Pancreas (tissue), 10 donors: ENCODE data around the gene CFAP299. TPM values are rescaled to one million over a fixed set of nuclear protein-coding genes. Genes with fewer than 3 reads are reported as not detected.

Source experiments
- ATAC-seq, 4 donors: fragments of 200-7000 bp; cut with Tn5 transposase; one replicate each; pipeline versions ENCODE4 v1.8.0 to v1.9.1; 2020; ENCODE audit warnings: mild to moderate bottlenecking in 4 of 4, moderate library complexity in 4 of 4
- DNase-seq, 6 donors: peaks; one replicate each; pipeline ENCODE4 v3.0.0-alpha.2; 2020
- FAIRE-seq: peaks from 2 replicates; lab custom pipeline; 2012; peaks lifted over from hg19 to GRCh38; lab: Jason Lieb, UNC
- H3K27ac ChIP-seq, 4 donors: fragments of 200-600 bp; sonication (generic); 1 replicate in 3 of 4; 2 replicates in 1 of 4; pipeline versions ENCODE4 v1.5.0 to v1.8.0; 2020
- H3K27me3 ChIP-seq, 4 donors: fragments of 200-600 bp; one replicate each; pipeline ENCODE4 v1.8.0; 2021
- H3K36me3 ChIP-seq, 3 donors: fragments of 200-600 bp; sonication (generic) in 1 of 3; one replicate each; pipeline versions ENCODE4 v1.5.0 to v1.8.0; 2020 to 2021
- H3K4me1 ChIP-seq, 3 donors: fragments of 200-600 bp; one replicate each; pipeline ENCODE4 v1.8.0; 2021
- H3K4me3 ChIP-seq, 4 donors: fragments of 200-600 bp; sonication (generic) in 2 of 4; one replicate each; pipeline versions ENCODE4 v1.5.0 to v1.8.0; 2020 to 2021
- H3K9me3 ChIP-seq, 4 donors: fragments of 200-600 bp; one replicate each; pipeline ENCODE4 v1.8.0; 2021
- CTCF ChIP-seq, 4 donors: fragments of 200-600 bp; sonication (generic) in 3 of 4; IDR thresholded peaks; one replicate each; pipeline versions ENCODE4 v1.5.0 to v1.8.0; 2021; ENCODE audit warnings: antibody characterized with exemption in 4 of 4
- WGBS, 2 donors: extraction: QIAGEN DNeasy Blood & Tissue Kit; methylation state at CpG; one replicate each; pipeline ENCODE4 v1.1.7; 2013; 5-methylcytosine and 5-hydroxymethylcytosine counted together
- intact Hi-C, 3 donors: fragments of 100-400 bp; cut with DNase I; formaldehyde crosslinking; loops; one replicate each; pipeline versions ENCODE4 v1.11.1 to v1.14.2; 2022
- polyA plus RNA-seq, 2 donors: library from polyadenylated mRNA; stranded (reverse); fragments of 200-250 nt; gene quantifications; one replicate each; pipeline ENCODE4 v1.2.3, GENCODE V29; 2013
- total RNA-seq, 6 donors: library from RNA; stranded (reverse); fragmentation: NEBNext Ultra II Directional in 4 of 6; extraction: Animal tissue kit (Norgen Biotek cat#: 25700) in 4 of 6; gene quantifications; one replicate each; pipeline versions ENCODE4 v1.2.1 to v1.2.4, GENCODE V29; 2021 to 2023
- donor health status: healthy with polysubstance abuse.
- donor health status: DM: no; HTN: no; CAD: no; lungs with moderate emphysema.
- donor health status: DM: no; HTN: no; CAD: no.
- donor health status: control.
- donor health status: control.
- donor health status: Bipolar disorder and iron deficiency.
- donor health status: DM: yes; HTN: yes; CAD: no.
- donor health status: DM: no; HTN: no; CAD: no.
- donor health status: DM: no; HTN: no; CAD: no.
- donor health status: DM: yes; HTN: yes; CAD: no.

Gene CFAP299
- total and polyA plus RNA-seq, 8 donors = 0.14 TPM; not detected in 7

- no peak for FAIRE-seq
- no peaks in the 10 kb centered on the region for H3K27me3 ChIP-seq
- intact Hi-C loops = no loop called here
- TF ChIP-seq CTCF (IDR thresholded peaks at IDR 0.05) = no peak
- H3K4me3 ChIP-seq = no peak overlapping the region
- H3K4me1 ChIP-seq = no peaks in the 10 kb centered on the region
- H3K9me3 ChIP-seq = no peaks in the 10 kb centered on the region
- ATAC-seq = no peak
- 85 to 94% methylated on average over 1 of the region's 1 CpG for WGBS, 2 donors
- H3K27ac ChIP-seq = no peak overlapping the region
- DNase-seq = no peak
- no peaks in the 10 kb centered on the region for H3K36me3 ChIP-seq
Observed at GRCh38 chr4:80420638-80421037, 85.1 kb downstream of the CFAP299 start.

GRCh38 chr4:80422727-80423404 lies 87.3 kb downstream of the CFAP299 start:
- intact Hi-C loops = no loop called here
- ATAC-seq (no peak), FAIRE-seq (no peak), DNase-seq (no peak)
- Histone ChIP-seq H3K4me1 (no peaks in the 10 kb centered on the region), H3K27me3 (no peaks in the 10 kb centered on the region), H3K4me3 (no peak overlapping the region), H3K36me3 (no peaks in the 10 kb centered on the region), H3K27ac (no peak overlapping the region), H3K9me3 (no peaks in the 10 kb centered on the region)
- 62 to 91% methylated on average over 1 of the region's 1 CpG for WGBS, 2 donors
- no peak for TF ChIP-seq CTCF (IDR thresholded peaks at IDR 0.05)

GRCh38 chr4:80423553-80424224 lies 88.2 kb downstream of the CFAP299 start:
- Histone ChIP-seq H3K4me1 (no peaks in the 10 kb centered on the region), H3K27ac (no peak overlapping the region), H3K4me3 (no peak overlapping the region), H3K27me3 (no peaks in the 10 kb centered on the region), H3K36me3 (no peaks in the 10 kb centered on the region), H3K9me3 (no peaks in the 10 kb centered on the region)
- ATAC-seq (no peak), DNase-seq (no peak), FAIRE-seq (no peak)
- WGBS, 2 donors = 78 to 87% methylated on average over 3 of the region's 3 CpGs
- TF ChIP-seq CTCF (IDR thresholded peaks at IDR 0.05) = no peak
- intact Hi-C loops = no loop called here

- H3K9me3 ChIP-seq = no peaks in the 10 kb centered on the region
- H3K27me3 ChIP-seq = no peaks in the 10 kb centered on the region
- H3K4me3 ChIP-seq = no peak overlapping the region
- ATAC-seq (no peak), FAIRE-seq (no peak), DNase-seq (no peak)
- no peaks in the 10 kb centered on the region for H3K36me3 ChIP-seq
- H3K27ac ChIP-seq = no peak overlapping the region
- intact Hi-C loops = no loop called here
- TF ChIP-seq CTCF (IDR thresholded peaks at IDR 0.05) = no peak
- WGBS, 2 donors = 74 to 78% methylated on average over 2 of the region's 2 CpGs
- H3K4me1 ChIP-seq = no peaks in the 10 kb centered on the region
Observed at GRCh38 chr4:80424225-80424581, 88.7 kb downstream of the CFAP299 start.
